Measurements from ENCODE around the gene SLC17A8.

The SLC17A8 gene

DNA sequence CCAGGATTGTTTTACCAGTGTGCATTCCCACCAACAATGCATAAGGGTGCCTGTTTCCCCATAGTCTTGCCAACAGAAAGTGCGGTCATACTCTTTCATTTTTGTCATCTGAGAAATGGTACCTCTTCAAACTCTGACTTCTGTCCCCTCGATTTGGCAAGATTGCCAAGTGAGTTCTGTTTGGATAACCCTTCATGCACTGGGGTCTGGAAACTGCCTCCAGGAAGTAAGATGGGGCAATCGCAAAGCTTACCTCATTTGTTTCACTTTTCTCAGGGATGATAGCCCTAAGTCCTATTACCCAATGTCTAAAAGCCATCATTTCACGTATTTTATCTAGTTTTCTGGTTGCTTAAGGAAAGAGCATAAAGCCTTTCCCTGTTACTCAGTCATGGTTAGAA is 88.2 kb downstream of the SLC17A8 start (continued):
- TF ChIP-seq, protein P1, sequence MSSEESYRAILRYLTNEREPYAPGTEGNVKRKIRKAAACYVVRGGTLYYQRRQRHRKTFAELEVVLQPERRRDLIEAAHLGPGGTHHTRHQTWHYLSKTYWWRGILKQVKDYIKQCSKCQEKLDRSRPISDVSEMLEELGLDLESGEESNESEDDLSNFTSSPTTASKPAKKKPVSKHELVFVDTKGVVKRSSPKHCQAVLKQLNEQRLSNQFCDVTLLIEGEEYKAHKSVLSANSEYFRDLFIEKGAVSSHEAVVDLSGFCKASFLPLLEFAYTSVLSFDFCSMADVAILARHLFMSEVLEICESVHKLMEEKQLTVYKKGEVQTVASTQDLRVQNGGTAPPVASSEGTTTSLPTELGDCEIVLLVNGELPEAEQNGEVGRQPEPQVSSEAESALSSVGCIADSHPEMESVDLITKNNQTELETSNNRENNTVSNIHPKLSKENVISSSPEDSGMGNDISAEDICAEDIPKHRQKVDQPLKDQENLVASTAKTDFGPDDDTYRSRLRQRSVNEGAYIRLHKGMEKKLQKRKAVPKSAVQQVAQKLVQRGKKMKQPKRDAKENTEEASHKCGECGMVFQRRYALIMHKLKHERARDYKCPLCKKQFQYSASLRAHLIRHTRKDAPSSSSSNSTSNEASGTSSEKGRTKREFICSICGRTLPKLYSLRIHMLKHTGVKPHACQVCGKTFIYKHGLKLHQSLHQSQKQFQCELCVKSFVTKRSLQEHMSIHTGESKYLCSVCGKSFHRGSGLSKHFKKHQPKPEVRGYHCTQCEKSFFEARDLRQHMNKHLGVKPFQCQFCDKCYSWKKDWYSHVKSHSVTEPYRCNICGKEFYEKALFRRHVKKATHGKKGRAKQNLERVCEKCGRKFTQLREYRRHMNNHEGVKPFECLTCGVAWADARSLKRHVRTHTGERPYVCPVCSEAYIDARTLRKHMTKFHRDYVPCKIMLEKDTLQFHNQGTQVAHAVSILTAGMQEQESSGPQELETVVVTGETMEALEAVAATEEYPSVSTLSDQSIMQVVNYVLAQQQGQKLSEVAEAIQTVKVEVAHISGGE (tag by site-specific recombination; conservative IDR thresholded peaks at IDR 0.05; ENCODE audit: low read depth) = no peak

DNA sequence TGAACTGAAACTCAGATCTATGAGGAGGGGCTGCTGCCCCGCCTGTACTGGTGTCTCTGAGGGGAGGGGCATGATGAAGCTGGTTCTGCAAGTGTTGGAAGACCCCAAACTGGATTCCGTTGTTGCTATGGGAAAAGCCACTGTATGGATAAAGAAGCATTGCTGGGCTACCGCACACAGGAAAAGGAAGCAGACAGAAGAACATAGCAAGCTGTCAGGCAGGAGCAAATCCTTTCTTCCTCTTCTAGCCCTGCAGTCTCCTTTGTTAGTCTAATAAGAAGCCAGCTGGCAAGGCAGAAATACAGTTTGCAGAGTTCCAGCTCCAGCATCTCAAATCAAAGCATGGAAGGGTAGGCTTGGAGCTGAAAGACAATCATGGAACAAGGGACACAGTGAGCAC is 90.5 kb downstream of the SLC17A8 start:
- ChIA-PET POLR2A (no interaction called here), CTCF (interaction anchor here (0.7 kb wide), 2 partner anchors 107 to 213 kb away, joined by 3 to 4 read pairs; no protein-coding TSS in a partner anchor)
- no peaks in the 10 kb centered on the region for H3K36me3 ChIP-seq (ENCODE audit: control insufficient read depth in 2 of 2, insufficient read depth in 1 of 2, low read length in 2 of 2)
- no peak overlapping the region for H3K4me3 ChIP-seq (ENCODE audit: low read depth, low read length)
- H3K27ac ChIP-seq (ENCODE audit: extremely low read depth, low read depth, low read length) = no peak overlapping the region
- no peaks in the 10 kb centered on the region for H3K9me3 ChIP-seq (ENCODE audit: control insufficient read depth, insufficient read depth, low read depth, low read length)
- no peaks in the 10 kb centered on the region for H3K4me1 ChIP-seq (ENCODE audit: control insufficient read depth, insufficient read depth, low read length)
- TF ChIP-seq ZNF16 (tag by site-specific recombination; IDR thresholded peaks at IDR 0.05; ENCODE audit: low read depth) (no peak), ZNF132 (tag by site-specific recombination; IDR thresholded peaks at IDR 0.05; ENCODE audit: borderline replicate concordance) (no peak), ZNF514 (tag by site-specific recombination; IDR thresholded peaks at IDR 0.05) (no peak), ZNF791 (tag by site-specific recombination; IDR thresholded peaks at IDR 0.05) (no peak), ZBTB7A (tag by site-specific recombination; IDR thresholded peaks at IDR 0.05; ENCODE audit: low read depth) (no peak)

DNA sequence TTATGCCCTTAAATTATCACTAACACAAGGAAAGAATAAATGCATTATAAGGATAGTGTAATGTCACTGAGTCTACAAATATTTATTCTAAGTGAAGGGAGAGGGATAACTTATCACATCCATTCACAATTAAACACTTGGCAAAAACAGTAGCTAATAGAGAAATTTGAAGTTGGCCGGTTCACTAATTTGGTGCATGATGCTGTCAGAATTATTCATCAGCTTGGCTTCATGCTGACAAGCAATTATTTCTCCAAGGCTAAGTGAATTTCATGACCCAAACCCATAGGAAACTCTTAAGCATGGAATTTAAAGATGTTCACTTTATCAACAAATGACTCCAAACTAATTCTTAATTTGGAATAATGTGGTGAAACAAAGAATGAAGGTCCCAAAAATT is 91.8 kb downstream of the SLC17A8 start:
- POLR2A ChIA-PET = no interaction called here
- H3K9me3 ChIP-seq (ENCODE audit: control insufficient read depth, insufficient read depth, low read depth, low read length) = no peaks in the 10 kb centered on the region
- H3K4me3 ChIP-seq (ENCODE audit: low read depth, low read length) = no peak overlapping the region
- no peaks in the 10 kb centered on the region for H3K4me1 ChIP-seq (ENCODE audit: control insufficient read depth, insufficient read depth, low read length)
- CTCF ChIA-PET = interaction anchor here (1.3 kb wide), 1 partner anchor 44 kb away, joined by 10 read pairs; no protein-coding TSS in a partner anchor
- no peaks in the 10 kb centered on the region for H3K36me3 ChIP-seq (ENCODE audit: control insufficient read depth in 2 of 2, insufficient read depth in 1 of 2, low read length in 2 of 2)
- H3K27ac ChIP-seq (ENCODE audit: extremely low read depth, low read depth, low read length) = no peak overlapping the region
- TF ChIP-seq ZNF707 (tag by site-specific recombination; IDR thresholded peaks at IDR 0.05) (no peak), ZNF239 (tag by site-specific recombination; IDR thresholded peaks at IDR 0.05) (no peak), SP2 (tag by site-specific recombination; IDR thresholded peaks at IDR 0.05) (no peak), ZSCAN16 (tag by site-specific recombination; IDR thresholded peaks at IDR 0.05) (no peak), TCF7L2 (IDR thresholded peaks at IDR 0.05; ENCODE audit: borderline replicate concordance, low read depth, low read length) (no peak), ZNF114 (tag by site-specific recombination; IDR thresholded peaks at IDR 0.05) (no peak), ZNF792 (tag by site-specific recombination; IDR thresholded peaks at IDR 0.05) (no peak), ZNF133 (tag by site-specific recombination; IDR thresholded peaks at IDR 0.05) (no peak), ZNF777 (tag by site-specific recombination; IDR thresholded peaks at IDR 0.05; ENCODE audit: borderline replicate concordance) (no peak), ZNF366 (tag by site-specific recombination; conservative IDR thresholded peaks at IDR 0.05) (no peak), ZBTB8A (tag by site-specific recombination; IDR thresholded peaks at IDR 0.05) (no peak)
- TF ChIP-seq, protein P2, sequence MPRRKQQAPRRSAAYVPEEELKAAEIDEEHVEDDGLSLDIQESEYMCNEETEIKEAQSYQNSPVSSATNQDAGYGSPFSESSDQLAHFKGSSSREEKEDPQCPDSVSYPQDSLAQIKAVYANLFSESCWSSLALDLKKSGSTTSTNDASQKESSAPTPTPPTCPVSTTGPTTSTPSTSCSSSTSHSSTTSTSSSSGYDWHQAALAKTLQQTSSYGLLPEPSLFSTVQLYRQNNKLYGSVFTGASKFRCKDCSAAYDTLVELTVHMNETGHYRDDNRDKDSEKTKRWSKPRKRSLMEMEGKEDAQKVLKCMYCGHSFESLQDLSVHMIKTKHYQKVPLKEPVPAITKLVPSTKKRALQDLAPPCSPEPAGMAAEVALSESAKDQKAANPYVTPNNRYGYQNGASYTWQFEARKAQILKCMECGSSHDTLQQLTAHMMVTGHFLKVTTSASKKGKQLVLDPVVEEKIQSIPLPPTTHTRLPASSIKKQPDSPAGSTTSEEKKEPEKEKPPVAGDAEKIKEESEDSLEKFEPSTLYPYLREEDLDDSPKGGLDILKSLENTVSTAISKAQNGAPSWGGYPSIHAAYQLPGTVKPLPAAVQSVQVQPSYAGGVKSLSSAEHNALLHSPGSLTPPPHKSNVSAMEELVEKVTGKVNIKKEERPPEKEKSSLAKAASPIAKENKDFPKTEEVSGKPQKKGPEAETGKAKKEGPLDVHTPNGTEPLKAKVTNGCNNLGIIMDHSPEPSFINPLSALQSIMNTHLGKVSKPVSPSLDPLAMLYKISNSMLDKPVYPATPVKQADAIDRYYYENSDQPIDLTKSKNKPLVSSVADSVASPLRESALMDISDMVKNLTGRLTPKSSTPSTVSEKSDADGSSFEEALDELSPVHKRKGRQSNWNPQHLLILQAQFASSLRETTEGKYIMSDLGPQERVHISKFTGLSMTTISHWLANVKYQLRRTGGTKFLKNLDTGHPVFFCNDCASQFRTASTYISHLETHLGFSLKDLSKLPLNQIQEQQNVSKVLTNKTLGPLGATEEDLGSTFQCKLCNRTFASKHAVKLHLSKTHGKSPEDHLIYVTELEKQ (tag by site-specific recombination; IDR thresholded peaks at IDR 0.05; ENCODE audit: borderline replicate concordance) = no peak
